Renal pelvis (tissue), 4 donors: ENCODE results near the gene PRDM16. TPM values are rescaled to one million over a fixed set of nuclear protein-coding genes. Genes with fewer than 3 reads are reported as not detected.

Experiments
- DNase-seq: peaks from one replicate; pipeline ENCODE4 v3.0.0-alpha.2; 2013
- polyA plus RNA-seq, 3 donors: library from polyadenylated mRNA; unstranded; fragments of 120-200 nt; gene quantifications; one replicate each; pipeline ENCODE4 v1.2.1, GENCODE V29; 2013; ENCODE audit not compliant: insufficient read length in 3 of 3

The PRDM16 gene
- polyA plus RNA-seq, 3 donors = 7.2 to 9.6 (median 9.3) TPM

GRCh38 chr1:3198371-3199271 lies 129.6 kb downstream of the PRDM16 start:
- DNase-seq = no peak

- no peak for DNase-seq
These were observed 135.7 kb downstream of the PRDM16 start for GRCh38 chr1:3204725-3205124.

DNA sequence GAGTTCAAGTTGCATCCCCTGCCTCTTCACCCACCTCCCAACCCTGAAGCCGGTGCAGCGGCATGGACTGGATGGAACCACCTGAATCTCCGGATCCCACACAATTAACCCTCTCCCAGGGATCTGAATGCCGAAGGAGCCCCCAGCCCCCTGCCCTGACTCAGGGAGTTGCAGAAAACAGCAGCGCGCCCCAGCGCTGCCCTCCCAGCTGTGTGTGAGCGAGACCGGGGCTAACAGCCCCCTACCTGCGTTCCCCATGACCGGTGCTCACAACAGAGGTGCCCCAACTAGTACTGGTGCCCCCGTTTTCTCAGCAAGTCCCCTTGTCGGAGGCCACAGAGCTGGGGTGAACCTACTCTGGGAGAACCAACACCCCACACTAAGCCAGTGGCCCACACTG lies 136.8 kb downstream of the PRDM16 start:
- DNase-seq = no peak

GRCh38 chr1:3206696-3207095 lies 137.7 kb downstream of the PRDM16 start:
- DNase-seq = no peak

DNA sequence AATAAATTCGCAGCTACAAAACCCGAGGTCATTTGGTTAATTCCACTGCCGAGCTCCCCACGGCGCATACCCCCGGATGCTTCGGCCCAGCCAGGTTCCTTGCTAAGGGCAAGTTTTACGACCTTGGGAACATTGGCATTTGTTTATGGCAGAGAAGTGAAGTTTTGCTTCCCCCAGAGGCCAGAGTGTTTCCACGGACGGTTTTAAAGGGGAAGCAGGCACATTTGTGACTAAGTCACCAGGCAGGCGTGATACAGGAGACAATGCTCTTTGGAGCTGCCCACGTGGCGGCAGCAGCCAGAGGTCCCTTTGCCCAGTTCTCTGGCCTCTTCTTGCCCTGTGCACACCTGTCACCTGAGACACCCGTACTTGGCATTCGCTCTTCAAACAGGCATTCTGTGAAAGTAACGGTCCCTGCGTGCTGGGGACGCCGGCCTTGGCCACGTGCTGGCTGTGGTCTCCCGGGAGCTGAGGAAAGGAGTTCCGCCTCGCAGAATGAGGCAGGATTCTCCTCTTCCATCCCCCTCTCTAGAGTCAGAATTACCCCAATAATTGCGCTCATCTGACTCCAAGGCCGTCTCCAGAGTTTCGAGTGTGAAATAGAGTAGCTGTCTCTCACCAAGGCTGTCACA lies 138.3 kb downstream of the PRDM16 start:
- no peak for DNase-seq

DNA sequence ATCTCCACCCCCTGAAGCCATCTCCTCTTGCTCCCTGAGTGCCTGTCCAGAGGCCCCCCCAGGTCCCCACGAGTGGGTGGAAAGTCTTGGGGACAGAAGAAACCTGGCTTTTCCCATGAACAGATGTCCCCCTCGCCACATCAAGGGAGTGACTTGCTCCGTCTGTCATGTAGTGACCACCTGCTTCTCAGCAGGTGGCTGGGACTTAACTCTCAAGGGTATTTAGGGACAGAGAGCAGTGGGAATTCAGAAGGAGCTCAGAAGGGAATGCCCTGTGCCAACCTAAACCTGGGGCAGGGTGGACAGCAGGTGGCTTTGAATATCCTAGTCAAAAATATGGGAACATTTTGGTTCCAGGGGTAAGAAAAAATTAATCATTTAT lies 139.8 kb downstream of the PRDM16 start:
- DNase-seq = no peak

DNA sequence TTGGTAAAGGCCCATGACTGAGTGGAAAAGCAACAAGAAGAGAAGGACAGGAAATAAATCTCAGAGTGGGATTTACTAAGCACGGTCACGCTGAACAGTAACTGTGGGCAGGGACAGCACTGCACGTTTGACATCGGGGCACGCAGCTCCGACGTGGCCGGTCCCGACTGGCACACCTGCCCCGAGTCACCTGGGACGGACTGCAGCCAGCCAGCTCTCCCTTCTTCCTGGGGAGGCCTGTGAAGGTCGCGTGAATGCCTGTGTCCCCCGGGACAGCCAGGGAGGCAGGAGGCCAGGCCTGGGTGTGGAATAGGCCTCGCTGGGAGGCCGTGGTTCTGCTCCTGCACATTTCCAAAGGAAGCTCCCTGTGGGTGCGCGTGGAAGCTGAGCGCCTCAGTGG lies 140.2 kb downstream of the PRDM16 start:
- no peak for DNase-seq

DNA sequence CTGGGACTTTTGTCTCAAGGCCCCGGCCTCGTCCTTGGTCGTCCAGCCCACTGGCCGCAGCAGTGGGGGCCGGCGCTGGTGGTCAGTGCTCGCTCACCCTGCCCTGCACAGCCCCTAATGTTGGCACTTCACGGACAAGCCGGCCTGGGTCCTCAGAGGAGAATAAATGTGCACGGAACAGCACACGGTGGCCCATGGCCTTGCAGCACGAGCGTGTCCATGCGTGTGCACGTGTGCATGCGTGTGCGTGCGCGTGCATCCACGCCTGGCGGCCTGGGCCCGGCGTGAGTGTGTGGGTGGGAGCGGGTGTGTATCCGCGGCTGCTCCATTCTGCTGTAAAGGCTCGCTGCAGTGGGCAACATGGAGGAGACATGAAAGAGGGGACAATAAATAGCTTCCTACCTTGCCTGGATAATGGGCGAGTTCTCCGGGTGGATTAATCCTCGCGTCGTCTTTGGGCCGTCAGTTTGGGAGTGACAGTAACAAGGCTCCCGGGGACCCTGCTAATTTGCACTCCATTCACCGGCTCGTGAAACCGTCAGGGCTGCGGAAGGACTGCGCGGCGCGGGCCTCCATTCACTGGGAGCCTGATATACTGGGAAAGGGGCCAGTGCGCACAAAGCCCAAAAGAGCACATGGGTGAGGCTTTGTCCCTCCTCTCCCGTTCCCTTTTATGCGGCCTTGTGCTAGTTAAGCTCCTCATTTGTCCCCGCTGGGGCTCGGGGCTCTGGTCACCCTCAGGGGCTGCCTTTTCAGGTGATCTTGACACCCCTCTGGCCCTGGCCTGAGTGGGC lies 142.8 kb downstream of the PRDM16 start:
- no peak for DNase-seq

DNA sequence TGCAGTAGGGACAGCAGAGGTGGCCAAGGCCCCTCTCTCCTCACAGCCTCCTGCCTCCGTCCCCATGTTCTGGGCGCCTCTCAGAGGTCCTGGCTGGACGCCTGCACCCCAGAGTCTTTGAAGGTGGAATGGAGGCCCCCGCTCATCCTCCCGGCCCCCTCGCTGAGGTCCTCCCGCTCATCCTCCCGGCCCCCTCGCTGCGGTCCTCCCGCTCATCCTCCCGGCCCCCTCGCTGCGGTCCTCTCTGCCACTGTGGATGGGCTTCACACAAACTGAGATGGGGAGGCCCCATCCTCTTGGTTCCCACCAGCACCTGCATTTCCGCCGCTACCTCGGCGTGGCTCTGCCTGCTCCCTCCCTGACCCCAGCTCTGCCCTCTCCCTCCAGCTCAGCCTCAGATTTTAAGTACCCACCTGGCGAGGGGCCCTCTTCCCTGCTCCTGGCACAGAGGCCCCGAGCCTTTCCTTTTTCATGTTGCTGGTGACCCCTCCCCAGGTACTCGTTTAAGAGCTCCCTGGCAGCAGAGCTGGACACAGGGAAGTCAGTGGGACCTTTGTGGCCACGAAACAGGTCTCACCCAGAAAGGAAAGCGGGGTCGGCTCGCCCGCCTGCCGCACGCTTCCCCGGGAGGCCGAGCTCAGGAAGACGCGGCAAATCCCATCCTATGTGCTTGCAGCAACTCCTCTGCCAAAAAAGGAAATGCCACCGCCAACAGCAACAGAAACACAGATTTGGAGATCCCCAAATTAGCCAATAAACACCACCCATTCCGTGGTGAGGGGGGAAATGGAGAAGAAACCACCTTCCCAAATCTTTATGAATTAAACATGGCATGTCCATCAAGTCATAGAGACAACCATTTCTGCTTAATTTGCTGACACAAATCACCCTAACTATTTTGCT lies 143.7 kb downstream of the PRDM16 start:
- DNase-seq = no peak

- peak; percentile 79 for DNase-seq
These were observed 144.7 kb downstream of the PRDM16 start for GRCh38 chr1:3213730-3214129.

GRCh38 chr1:3215198-3216014 lies 146.4 kb downstream of the PRDM16 start:
- DNase-seq = no peak

DNA sequence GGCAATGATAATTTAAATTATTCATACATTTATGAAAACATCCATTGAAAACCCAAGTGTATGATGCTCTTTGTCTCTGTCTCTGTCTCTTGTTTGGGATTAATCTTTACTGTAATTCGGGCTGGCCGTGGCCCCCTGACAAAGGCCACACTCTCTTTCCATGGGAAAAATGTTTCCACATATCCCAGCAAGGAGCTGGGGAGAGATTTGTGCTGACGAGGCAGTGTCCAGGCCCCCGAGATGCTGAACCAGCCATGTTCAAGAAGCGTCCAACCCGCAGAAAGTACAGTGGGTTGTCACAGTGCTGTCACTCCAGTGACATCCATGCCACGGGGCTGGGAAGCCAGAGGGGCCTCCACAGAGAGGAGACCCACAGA lies 147.0 kb downstream of the PRDM16 start:
- DNase-seq = no peak

DNA sequence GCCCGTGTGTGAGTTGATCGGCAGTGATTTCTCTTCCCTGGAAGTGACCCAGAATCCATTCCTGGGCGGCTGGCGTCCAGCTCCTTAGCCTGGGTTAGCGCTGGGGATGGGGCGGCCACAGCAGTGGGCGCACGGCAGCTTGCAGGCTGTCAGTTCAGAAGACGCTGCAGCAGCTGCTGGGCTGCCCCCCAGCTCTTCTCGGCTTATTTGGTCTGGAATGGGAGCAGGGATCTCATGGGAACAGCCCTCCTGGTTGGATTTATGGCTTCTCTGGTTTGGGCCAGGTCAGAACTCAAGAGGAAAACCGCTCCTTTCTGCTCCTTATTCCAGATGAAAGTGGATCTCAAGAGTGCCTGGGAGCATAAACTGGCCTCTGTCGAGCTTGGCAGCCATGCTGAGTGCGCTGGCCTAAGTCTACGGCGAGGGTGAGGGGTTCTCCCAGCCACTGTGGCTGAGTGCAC lies 148.2 kb downstream of the PRDM16 start:
- no peak for DNase-seq

GRCh38 chr1:3217979-3218679 lies 149.1 kb downstream of the PRDM16 start:
- no peak for DNase-seq

GRCh38 chr1:3219005-3219790 lies 150.2 kb downstream of the PRDM16 start:
- no peak for DNase-seq

DNA sequence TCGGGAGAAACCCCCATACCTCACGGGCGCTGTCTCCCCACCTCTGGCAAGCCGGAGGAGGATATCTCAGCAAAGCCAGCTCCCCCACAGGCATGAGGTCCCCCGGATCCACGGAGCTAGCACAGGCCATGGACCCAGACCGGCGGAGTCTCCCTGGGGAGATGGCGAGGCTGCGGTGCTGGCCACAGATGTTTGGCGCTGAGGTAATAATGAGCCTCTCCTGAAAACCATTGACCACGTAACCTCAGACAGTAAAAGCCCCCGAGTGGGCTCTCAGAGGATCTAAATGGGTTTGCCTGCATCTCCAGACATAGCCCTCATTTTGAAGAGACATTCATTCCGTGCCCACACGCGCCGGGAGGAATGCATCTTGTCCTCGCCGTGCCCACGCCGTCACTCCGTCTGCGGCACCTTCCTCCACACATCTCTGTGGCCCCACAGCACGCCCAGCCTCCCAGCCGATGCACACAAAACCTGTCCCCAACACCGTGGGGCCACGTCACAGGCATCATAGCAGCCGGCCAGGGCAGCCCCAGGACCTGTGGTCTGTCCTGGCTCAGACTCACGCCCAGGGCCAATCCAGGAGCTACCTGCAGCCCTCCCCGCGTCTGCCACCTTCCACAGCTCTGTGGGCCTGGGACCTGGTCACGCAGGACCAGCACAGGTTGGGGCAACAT lies 150.9 kb downstream of the PRDM16 start:
- no peak for DNase-seq

- DNase-seq = no peak
These were observed 152.4 kb downstream of the PRDM16 start for GRCh38 chr1:3221112-3222041.
